Effector CD4-positive, alpha-beta T cell (primary cell): ENCODE results near the gene ATP10A.

Experiments used
- DNase-seq: peaks from one replicate; pipeline ENCODE4 v3.0.0-alpha.2; 2020

The ATP10A gene

DNA sequence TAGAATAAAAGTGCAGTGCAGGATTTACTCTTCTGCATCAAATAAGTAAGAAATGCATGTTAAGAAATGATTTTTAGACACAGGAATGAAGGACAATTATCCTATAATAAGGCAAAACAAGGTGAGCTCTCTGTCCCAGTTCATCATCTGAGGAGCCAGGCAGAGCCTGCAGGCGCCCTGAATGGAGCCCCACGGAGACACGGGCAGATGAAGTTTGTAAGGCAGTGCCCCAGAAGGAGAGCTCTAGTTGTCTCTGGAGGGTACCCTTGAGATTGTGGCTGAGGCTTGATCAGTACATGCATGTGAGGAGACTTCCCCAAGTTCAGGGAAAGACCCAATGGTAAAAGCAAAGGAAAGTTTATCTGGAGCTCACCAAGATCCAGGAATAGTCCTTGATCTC, 50.3 kb downstream of the ATP10A start:
- DNase-seq = no peak

DNA sequence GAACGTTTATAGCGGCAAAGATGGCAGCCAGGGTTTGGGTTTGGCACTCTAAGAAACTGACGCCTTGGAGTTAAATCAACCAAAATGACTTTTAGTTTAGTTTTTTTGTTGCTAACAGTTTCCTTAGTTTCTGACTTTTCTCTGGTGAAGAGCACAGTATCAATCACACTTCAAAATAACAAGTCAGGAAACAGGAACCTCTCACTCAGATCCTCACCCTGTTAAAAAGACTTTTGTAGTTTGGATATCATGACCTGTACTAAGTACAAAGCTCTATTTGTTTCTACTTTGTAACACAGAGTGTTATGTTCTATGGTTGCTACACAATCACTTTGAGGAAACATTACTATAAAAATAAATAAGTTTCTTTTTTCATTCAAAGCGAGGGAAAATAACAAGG, 51.1 kb downstream of the ATP10A start:
- no peak for DNase-seq

DNA sequence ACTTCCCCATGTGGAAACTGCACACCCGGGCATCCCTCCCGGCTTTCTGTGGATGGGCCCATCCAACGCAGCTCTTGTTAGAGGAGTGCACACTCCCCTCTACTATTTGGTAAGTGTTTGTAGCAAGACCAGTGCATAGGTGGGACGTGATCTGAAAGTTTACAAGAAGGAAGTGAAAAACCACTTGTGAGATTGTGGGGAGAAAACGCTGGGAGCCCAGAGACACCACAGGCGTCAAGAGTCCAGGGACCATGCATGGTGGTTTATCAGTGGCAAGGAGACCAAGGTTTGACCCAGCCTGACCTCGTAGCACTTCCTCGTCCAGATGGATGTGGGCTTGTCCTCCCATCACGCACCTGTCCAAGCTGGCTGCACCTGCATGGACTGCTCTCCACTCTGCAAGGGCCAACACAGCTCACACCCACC, 51.6 kb downstream of the ATP10A start:
- no peak for DNase-seq

DNA sequence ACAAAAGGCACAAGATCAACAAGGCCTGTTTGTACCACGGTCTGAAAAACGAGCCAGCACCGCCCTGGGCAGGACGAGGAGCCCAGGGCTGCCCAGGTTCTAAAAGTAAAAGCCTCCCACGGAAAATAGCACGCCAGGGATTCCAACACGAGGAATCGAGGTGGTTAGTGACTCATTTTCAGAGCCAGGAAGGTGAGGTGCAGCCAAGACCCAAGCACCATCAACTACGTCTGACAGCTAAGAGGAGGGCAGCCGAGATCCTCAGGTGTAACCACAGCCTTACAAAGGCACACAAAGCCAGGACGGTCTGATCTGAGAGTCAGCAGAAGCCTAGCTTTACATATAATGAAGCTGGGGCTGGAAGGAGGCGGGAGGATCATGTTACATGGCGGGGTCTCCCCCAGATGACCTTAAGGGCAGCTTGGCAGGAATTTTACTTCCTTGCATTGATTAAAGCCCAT, 52.5 kb downstream of the ATP10A start:
- peak; percentile 21 for DNase-seq

DNA sequence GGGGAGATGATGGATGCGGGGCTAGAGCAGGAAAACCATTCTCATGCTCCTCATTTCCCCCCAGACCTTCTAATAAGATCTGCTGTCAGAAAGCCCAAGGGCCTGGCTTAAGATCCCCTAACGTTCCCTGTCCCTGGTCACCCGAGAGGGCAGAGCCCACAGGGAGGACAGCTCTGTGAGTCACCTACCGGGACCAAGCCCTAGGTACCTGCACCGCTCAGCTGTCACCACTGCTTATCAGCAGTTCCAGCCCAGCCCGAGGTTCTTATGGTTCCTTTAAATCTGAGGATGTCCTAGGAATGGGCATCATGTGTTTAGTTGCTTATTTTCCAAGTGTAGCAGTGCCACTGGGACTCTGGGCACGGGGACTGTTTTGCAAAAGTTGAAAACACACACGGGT, 53.0 kb downstream of the ATP10A start:
- DNase-seq = no peak

DNA sequence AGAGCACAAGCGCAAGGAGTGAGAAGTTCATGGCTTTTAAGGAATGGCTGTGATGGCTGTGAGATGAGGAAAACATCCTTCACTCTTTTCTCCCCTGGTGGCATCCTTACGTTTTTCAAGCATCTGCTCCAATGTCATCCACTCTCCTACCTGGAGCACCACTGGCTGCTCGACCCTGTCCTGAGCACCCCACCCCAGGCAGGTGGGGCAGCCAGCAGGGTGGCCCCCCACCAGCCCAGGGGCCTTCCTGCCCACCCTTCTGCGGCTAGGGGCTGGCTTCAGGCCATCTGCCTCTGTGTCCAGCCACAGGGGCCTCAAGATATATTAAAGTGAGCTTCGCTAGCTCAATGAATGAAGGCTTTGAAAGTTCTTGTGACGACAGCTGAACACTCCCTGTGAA, 56.1 kb downstream of the ATP10A start:
- no peak for DNase-seq

DNA sequence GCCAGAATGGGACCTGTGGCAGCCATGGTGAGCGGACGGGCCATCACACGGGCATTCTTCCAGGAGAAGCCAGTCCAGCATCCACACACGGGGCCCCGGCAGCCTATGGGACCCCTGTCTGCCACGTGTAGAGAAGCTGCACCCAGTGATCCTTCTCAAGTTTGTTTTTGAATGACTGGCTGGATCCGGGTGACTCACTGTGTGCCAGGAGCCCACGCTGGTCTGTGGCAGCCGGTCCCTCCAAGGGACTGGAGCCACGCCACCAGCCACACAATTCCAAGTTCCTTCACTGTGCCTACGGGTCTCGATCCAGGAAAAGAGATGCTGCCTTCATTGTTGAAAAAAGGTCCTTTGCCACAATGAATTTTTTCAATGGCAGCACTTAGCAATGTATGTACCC, 58.1 kb downstream of the ATP10A start:
- DNase-seq = no peak

DNA sequence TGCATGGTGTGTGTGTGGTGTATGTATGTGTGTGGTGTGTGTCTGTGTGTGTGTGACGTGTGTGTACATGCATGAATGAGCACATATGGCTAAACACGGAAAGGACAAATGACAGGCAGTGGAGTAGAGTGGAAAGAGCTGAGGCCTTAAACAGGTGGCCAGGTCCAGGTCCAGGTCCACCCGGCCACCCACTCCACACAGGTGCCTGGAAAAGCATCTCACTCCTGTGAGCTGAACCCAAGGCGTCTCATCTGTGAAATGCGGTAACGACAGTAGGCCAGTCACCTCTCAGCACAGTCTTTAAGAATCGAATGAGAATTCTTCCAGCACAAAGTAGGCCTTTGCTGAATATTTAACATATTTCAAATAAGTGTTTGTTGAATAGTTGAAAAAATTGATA, 58.7 kb downstream of the ATP10A start:
- DNase-seq = no peak

DNA sequence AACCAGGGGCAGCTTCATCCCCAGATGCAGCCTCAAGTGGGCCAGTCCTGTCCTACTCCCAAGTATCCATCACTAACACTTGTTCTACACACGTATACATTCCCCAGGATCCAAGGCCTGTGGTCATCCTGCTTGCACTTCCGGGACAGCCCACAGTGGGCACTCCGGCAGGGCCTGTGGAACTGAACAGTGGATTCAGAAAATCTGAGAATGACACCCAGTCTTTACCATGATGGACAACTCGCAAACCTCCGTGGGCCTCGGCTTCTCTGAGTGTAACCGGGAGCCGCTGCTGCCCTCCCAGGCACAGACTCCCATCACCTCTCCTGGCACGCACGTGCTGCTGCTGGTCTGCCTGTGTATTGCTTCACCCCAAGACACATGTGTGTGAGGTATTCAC, 59.6 kb downstream of the ATP10A start:
- no peak for DNase-seq

DNA sequence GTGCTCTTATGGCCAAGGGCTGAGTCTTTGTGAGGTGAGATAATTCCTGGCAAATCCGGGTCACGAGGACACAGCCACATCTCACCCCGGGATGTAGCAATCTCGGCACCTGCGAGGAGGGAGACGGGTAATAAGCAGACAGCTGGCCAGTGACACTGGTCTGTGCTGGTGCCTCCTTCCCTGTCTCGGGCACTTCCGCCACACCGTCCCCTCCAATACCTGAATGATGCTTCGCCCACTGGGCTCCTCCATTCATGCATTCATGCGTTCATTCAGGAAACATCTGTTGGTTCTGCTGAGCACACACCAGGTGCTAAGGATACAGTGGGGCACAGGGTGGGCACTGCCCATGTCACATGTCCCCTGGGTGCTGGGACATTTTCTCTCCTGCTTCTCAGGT, 60.1 kb downstream of the ATP10A start:
- no peak for DNase-seq

DNA sequence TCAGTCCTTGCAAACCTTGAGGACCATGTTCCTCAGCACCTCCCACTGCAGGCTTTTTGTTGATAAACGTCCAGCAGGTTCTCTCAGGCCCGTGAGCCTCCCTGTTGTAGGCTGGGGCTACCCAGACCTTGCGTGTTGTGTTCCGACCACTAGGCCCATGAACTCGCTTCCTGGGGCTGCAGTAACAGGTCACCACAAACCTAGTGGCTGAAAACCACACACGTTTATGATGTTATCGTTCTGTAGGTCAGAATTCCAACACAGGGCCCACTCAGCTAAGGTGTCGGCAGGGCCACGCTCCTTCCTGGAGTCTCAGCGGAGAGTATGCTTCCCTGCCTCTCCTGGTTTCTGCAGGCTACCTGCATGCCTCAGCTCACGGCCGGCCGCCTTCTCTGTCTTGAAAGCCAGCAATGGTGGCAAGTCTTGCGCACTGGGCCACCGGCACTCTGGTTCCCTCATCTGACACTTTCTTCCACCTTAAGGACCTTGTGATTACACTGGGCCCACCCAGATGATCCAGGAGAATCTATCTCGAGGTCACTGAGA, 60.8 kb downstream of the ATP10A start:
- DNase-seq = no peak

DNA sequence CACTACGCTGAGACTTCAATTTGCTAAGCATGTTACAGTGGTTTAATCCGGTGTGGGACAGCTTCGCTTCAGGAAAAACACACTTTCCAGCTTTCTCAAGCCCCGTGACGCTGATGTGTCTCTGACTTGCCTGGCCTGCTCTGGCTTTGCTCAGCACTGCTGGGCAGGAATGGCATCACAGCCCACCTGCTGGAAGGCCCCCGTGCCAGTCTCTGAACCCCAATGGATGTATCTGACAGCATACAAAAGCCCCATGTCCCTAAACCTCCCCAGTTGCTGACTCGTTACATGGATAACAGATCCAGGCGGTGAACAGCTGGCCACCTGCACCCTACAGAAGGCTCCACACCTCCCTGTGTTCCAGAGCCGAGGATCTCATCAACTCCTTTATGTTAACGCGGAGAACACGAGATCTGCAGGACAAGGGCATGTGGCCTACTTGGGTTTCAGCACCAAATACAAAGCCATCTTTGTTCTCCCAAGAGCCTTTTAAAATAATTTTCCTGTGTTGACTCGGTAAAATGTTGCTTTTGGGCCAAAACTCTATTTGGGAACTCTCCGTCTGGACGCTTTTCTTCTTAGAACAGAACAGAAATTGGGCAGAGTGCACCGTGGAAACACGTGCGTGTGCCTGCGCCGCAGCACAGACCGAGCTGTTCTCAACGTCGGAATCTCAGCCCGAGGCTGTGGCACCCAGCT, 61.4 kb downstream of the ATP10A start:
- DNase-seq = no peak

DNA sequence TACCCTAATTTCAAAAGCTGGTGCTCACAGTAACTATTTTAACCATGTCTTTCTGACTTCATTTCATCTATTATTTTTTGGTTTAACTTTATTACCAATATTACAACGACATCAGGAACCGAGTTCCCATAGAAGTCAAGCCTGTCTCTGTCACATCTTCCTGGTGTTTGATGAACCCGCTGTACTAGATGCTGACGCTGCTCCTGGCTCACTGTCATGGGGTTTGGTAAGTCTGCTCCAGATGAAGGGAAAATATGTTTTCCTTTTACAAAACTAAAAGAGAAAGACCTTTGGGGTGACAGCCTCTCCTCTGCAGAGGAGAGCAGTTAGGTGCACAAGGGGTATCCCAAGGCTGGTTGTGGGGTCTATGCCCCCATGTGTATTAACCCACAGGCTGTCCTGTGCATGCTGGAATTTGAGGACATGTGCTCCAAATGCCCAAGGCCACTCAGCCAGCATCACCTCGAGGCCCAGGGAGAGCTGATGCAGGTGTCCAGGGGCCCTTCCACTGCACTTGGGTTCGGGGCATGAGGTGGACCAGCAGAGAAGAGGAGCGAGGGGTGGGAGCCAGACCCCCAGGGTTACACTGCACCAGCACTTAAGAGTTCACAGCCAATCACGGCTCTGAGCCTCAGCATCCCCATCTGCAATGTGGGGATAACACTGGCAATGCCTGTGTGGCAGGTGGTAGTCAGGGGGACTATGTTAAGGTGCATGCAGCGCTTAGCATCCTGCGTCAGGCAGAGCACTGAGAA, 62.2 kb downstream of the ATP10A start:
- no peak for DNase-seq

DNA sequence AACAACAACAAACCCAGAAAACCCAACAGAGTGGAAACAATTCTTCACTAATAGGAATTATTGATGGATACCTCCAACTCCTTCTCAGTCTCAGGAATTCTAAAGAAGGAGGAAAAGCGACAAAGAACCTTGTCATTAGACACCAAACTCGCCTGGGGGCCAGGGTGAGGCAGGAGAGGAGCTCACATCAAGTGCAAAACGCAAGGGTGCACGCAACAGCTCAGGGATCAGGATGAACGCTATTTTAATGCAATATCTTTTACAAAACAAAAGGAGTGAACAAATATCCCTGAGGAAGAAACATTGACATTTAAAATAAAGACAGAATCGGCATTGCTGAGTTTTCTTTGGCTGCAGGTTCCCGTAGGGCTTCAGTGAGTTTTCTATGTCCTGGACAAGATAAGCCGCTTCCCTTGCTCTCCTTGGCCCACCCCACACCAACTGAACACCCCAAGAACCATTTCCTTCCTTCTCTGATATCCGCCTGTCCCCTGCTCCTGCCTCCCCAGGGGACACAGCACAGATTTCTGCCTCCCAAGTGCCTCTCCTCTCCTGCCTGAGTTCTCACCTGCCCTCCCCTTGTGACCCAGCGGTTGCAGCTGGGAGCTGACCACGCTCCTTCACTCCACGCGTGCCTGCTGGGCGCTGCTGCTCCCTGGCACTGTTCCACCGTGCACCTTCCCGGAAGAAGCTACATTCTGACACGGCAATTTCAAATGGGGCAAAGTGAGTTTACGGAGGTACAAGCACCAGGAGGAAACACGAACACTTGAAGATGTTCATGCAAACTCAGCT, 63.0 kb downstream of the ATP10A start:
- no peak for DNase-seq

DNA sequence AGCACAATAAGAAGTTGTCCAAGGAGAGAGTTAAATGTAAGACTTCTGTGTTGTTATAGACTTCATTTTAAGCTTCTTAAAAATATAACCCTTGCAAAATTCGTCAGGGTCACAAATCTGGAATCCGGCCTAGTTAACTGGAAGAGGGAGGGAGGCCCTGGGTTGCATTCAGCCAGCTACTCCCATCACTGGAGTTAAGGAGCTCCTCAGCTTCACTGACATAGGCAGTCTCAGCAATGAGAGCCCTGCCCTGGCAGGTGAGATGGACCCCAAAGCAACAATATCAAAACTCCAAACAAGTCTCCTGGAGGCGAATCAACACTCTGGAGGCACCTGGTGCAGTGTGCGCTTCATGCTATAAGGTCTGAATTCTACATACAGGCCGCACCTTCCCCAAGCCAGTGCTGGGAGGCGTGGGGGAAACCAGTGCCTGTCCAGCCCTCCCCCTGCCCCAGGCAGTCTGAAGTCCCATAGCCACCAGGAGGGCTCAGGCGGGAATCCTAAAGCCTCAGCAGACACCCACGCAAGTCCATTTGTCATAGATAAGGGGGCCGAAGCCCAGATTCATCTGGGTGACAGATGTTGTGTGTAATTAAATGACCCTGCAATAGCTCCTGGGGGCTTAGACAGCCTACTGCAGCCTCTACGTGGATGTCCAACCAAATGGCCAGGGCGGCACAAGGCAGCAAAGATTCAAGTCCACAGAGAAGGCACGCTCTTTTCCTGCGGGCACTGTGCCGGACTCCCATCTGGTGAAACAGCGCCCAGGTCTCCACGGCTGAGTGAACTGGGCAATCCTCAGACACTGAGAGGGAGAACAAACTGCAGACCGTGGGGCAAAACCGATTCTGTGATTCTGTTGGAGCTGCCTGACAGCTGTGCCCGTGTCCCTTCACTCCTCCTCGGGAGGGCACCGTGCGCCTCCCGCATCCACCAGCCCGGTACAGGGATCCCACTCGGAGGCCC, 64.9 kb downstream of the ATP10A start:
- no peak for DNase-seq

DNA sequence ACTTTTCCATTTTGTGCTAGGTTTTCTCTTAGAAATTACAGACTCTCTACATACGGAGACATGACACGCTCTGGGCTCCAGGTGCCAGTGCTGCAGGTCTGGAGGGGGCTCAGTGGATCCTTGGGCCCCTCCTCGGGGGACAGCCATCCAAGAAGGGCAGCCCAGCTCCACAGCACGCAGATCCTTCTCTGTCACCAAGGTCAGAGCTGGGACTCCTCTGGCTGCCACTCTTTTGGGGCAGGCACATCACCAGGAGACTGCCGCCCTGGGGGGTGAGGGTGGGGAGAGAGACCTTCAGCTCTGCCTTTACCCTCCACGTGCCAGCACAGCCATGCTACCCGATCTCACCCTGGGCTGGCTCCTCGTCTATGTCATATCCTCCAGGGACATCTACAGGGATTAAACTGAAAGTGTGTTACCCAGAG, 65.6 kb downstream of the ATP10A start:
- DNase-seq = no peak

DNA sequence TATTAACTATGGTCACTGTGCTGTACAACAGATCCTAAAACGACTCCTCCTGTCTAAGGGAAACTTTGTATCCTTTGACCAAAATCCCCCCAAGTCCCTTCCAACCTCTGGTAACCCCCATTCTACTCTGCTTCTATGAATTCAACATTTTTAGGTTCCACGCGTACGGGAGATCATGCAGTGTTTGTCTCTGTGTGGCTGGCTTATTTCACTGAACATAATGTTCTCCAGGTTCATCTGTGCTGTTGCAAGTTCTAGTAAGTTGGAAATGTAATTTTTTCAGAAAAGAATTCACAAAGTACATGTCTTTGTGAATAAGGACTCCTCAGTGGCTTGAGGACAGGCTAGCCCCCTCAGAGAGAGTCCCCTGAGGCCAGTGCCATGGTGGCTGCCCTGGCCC, 66.1 kb downstream of the ATP10A start:
- DNase-seq = no peak

DNA sequence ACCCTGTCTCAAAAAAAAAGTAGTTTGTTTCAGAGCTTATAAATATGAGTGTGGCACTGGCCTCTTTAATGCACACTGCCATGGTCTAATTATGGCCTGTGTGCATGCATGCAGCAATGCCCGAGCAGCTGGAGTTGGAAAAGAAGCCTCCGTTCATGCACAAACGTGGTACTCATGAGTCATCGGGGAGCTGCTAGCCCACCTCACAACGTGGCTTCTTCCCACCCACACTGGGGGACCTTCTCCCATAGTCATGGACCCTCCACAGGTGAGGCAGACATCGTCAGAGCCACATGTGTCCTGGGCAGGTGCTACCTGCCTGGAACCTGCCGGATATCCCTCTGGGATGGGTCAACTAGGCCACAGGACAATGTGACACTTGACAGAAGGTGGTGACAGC, 66.7 kb downstream of the ATP10A start:
- no peak for DNase-seq

DNA sequence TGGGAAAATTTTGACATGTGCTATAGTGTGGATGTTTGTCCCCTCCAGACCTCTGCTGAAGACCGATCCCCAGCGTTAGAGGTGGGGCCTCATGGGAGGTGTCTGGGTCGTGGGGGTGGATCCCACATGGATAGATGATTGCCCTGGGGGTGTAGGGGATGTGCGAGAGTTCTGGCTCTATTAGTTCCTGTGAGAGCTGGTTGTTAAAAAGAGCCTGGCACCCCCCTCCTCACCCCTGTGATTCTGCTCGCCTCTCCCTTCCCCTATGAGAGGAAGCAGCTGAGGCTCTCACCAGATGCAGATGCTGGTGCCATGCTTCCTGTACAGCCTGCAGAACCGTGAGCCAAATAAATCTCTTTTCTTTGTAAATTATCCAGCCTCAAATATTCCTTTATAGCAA, 67.4 kb downstream of the ATP10A start:
- no peak for DNase-seq

DNA sequence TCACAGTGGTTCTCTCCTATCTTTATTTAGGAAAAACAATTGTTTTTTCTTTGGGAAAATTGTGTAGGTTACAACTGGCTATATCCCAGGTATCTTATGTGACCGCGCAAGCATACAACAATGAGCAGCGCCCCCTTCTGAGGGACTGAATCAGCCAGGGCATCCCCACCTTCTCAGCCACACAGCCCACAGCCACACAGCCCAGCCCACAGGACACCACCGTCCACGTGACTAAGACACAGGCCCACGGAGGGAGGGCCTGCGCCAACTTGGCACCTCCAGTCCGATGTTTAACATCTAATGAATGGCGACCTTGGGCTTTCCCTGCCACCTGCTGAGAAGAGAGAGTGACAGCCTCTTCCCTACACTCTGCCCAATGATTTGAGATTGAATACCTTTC, 68.1 kb downstream of the ATP10A start:
- DNase-seq = no peak

DNA sequence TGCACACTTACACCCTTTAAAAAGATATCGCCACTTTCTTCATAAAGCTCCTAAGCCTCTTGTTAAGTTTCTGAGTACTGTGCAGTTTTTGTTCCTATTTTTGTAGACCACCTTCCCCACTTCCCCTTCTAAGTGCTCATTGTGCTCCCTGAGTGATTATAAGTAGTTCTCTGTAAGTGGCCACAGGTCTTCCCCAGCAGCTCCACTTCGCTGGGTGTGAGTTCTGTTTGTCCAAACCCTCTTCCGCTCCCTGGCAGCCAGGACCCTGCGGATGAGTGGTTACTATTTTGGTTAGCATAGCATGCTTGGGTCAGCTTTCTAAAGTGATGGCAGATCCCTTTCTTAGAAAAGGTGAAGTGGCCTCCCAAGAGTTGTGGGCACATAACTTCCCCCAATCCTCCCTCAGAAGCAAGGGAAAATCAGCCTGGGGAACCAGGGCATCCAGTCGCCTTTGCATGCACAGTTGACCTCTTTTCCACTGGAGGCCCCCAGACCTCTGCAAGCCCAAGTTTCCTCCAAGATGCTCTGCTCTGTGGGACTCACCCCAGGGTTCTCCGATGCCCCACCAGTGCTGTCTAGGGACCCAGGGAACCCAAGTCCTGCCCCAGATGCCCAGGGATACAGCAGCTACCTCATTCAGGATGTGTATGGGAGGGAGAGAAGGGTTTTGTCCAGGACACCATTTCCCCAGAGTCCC, 69.6 kb downstream of the ATP10A start:
- no peak for DNase-seq

DNA sequence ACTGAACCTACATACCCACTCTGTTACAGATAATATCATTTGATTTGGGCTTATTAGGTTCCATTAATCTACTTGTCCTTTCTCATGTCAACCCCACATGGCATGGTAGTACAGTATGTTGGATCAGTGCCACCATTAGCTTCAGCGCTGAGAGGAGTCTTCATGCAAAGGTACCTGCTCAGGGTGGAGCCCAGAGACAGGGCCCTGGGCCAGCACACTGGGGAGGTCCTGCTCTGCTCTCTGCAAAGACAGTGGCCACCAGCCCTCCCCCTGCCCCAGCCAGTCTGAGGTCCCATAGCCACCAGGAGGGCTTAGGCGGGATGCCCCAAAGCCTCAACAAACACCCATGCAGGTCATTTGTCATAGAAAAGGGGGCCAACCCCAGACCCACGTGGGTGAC, 71.0 kb downstream of the ATP10A start:
- no peak for DNase-seq
